Measurements from ENCODE around the gene MAPK11.

The MAPK11 gene

GRCh38 chr22:50260434-50260800 is 9.8 kb downstream of the MAPK11 start:
- DNase-seq, result no peak

GRCh38 chr22:50259302-50259701 is 10.9 kb downstream of the MAPK11 start:
- DNase-seq, result no peak

- no peak for DNase-seq
These were observed 11.6 kb downstream of the MAPK11 start for GRCh38 chr22:50258361-50259292.

GRCh38 chr22:50257451-50258360 is 12.5 kb downstream of the MAPK11 start:
- no peak for DNase-seq

GRCh38 chr22:50257041-50257440 is 13.1 kb downstream of the MAPK11 start:
- no peak for DNase-seq

GRCh38 chr22:50256258-50256862 is 13.8 kb downstream of the MAPK11 start:
- no peak for DNase-seq

- DNase-seq, result no peak
These were observed 14.6 kb downstream of the MAPK11 start for GRCh38 chr22:50255607-50256006.

GRCh38 chr22:50255099-50255498 is 15.1 kb downstream of the MAPK11 start:
- DNase-seq, result no peak

GRCh38 chr22:50253941-50254340 is 16.2 kb downstream of the MAPK11 start:
- DNase-seq, result no peak

- no peak for DNase-seq
These were observed 16.9 kb downstream of the MAPK11 start for GRCh38 chr22:50253046-50253915.

GRCh38 chr22:50252082-50253045 is 17.8 kb downstream of the MAPK11 start:
- peak; percentile 69 for DNase-seq

- no peak for DNase-seq
These were observed 18.6 kb downstream of the MAPK11 start for GRCh38 chr22:50251477-50252081.

GRCh38 chr22:50250555-50251476 is 19.4 kb downstream of the MAPK11 start, which contains the start of gene HDAC10:
Gene HDAC10, minus strand, starts transcription at chr22:50251265. Its CDS starts 233 bp downstream, at chr22:50251032.
- DNase-seq, result peak; percentile 83

GRCh38 chr22:50250249-50250554 is 20.0 kb downstream of the MAPK11 start:
- no peak for DNase-seq

- DNase-seq, result no peak
These were observed 20.6 kb downstream of the MAPK11 start for GRCh38 chr22:50249341-50250248.

- DNase-seq, result no peak
These were observed 21.7 kb downstream of the MAPK11 start for GRCh38 chr22:50248196-50249081.

- peak; percentile 66 for DNase-seq
These were observed 22.4 kb downstream of the MAPK11 start for GRCh38 chr22:50247748-50248147.
